H9 (cell line): Measurements from ENCODE around the gene RUNX2. TPM values are rescaled to one million over a fixed set of nuclear protein-coding genes. Genes with fewer than 3 reads are reported as not detected.

Experiments used
- DNase-seq: peaks from one replicate; pipeline ENCODE4 v3.0.0-alpha.2; 2017
- H2AFZ ChIP-seq: one replicate; pipeline ENCODE4 v1.6.1; 2013; ENCODE audit warnings: mild to moderate bottlenecking, low read length, control low read depth, moderate library complexity
- H2AK5ac ChIP-seq: 2 replicates; pipeline ENCODE4 v1.6.1; 2013; ENCODE audit warnings: low read length, control low read depth, mixed read lengths; ENCODE audit not compliant: insufficient read length
- H2BK120ac ChIP-seq: one replicate; pipeline ENCODE4 v1.6.1; 2013; ENCODE audit warnings: low read depth, mild to moderate bottlenecking, low read length, control low read depth, inconsistent platforms; ENCODE audit not compliant: poor library complexity, severe bottlenecking
- H2BK12ac ChIP-seq: 2 replicates; pipeline ENCODE4 v1.6.1; 2013; ENCODE audit warnings: low read length, control low read depth, mixed read lengths, low read depth; ENCODE audit not compliant: insufficient read length
- H2BK15ac ChIP-seq: 2 replicates; pipeline ENCODE4 v1.6.1; 2013; ENCODE audit warnings: low read depth, low read length, control low read depth
- H2BK20ac ChIP-seq: one replicate; pipeline ENCODE4 v1.6.1; 2013; ENCODE audit warnings: low read depth, mild to moderate bottlenecking, low read length, control low read depth, inconsistent platforms; ENCODE audit not compliant: poor library complexity, severe bottlenecking
- H2BK5ac ChIP-seq: 2 replicates; pipeline ENCODE4 v1.6.1; 2013; ENCODE audit warnings: low read length, control low read depth, mixed read lengths; ENCODE audit not compliant: insufficient read length
- H3K14ac ChIP-seq: 2 replicates; pipeline ENCODE4 v1.6.1; 2013; ENCODE audit warnings: low read length, control low read depth; ENCODE audit not compliant: insufficient read depth
- H3K18ac ChIP-seq: 2 replicates; pipeline ENCODE4 v1.6.1; 2013; ENCODE audit warnings: low read depth, mild to moderate bottlenecking, mixed read lengths, low read length, control low read depth; ENCODE audit not compliant: insufficient read length
- H3K23ac ChIP-seq: 2 replicates; pipeline ENCODE4 v1.6.1; 2013; ENCODE audit warnings: low read length, control low read depth, mixed read lengths, low read depth; ENCODE audit not compliant: insufficient read length
- H3K23me2 ChIP-seq: 2 replicates; pipeline ENCODE4 v1.6.1; 2013; ENCODE audit warnings: low read depth, mild to moderate bottlenecking, mixed read lengths, low read length, control low read depth; ENCODE audit not compliant: insufficient read length, poor library complexity, severe bottlenecking
- H3K27ac ChIP-seq: 2 replicates; pipeline ENCODE4 v1.5.1; 2013; ENCODE audit warnings: low read length, control low read depth, mixed read lengths, low read depth; ENCODE audit not compliant: insufficient read length
- H3K27me3 ChIP-seq: 2 replicates; pipeline ENCODE4 v1.6.1; 2013; ENCODE audit warnings: low read length, control low read depth, inconsistent platforms; ENCODE audit not compliant: insufficient read depth
- H3K4ac ChIP-seq: 2 replicates; pipeline ENCODE4 v1.6.1; 2013; ENCODE audit warnings: low read depth, mild to moderate bottlenecking, control low read depth, inconsistent platforms, low read length, moderate library complexity
- H3K4me1 ChIP-seq: 2 replicates; pipeline ENCODE4 v1.6.1; 2013; ENCODE audit warnings: low read length, control low read depth, inconsistent platforms; ENCODE audit not compliant: insufficient read depth
- H3K4me2 ChIP-seq: 2 replicates; pipeline ENCODE4 v1.6.1; 2013; ENCODE audit warnings: low read length, control low read depth, mixed read lengths; ENCODE audit not compliant: insufficient read length, insufficient read depth
- H3K56ac ChIP-seq: 2 replicates; pipeline ENCODE4 v1.6.1; 2013; ENCODE audit warnings: low read depth, mild to moderate bottlenecking, mixed read lengths, low read length, control low read depth; ENCODE audit not compliant: insufficient read length
- H3K79me1 ChIP-seq: 2 replicates; pipeline ENCODE4 v1.6.1; 2013; ENCODE audit warnings: low read depth, mild to moderate bottlenecking, moderate library complexity, low read length, control low read depth, inconsistent platforms; ENCODE audit not compliant: insufficient read depth, poor library complexity, severe bottlenecking
- H3K79me2 ChIP-seq: 2 replicates; pipeline ENCODE4 v1.6.1; 2013; ENCODE audit warnings: low read length, control low read depth, inconsistent platforms; ENCODE audit not compliant: insufficient read depth
- H3K9ac ChIP-seq: 2 replicates; pipeline ENCODE4 v1.6.1; 2013; ENCODE audit warnings: low read length, control low read depth, mixed read lengths; ENCODE audit not compliant: insufficient read length; ENCODE audit errors: extremely low read depth
- H3K9me3 ChIP-seq: one replicate; pipeline ENCODE4 v1.6.1; 2013; ENCODE audit warnings: low read depth, low read length, inconsistent platforms; ENCODE audit not compliant: control insufficient read depth
- H3T11ph ChIP-seq: one replicate; pipeline ENCODE4 v1.6.1; 2013; ENCODE audit warnings: mild to moderate bottlenecking, low read length, control low read depth, inconsistent platforms
- H4K20me1 ChIP-seq: one replicate; pipeline ENCODE4 v1.6.1; 2013; ENCODE audit not compliant: control insufficient read depth, insufficient read length, insufficient read depth
- H4K5ac ChIP-seq: 2 replicates; pipeline ENCODE4 v1.6.1; 2013; ENCODE audit warnings: low read depth, mild to moderate bottlenecking, mixed read lengths, low read length, control low read depth; ENCODE audit not compliant: insufficient read length
- H4K8ac ChIP-seq: replicated peaks from 2 replicates; pipeline ENCODE4 v1.6.1; 2013; ENCODE audit warnings: low read length, control low read depth, mixed read lengths, low read depth; ENCODE audit not compliant: insufficient read length
- H4K91ac ChIP-seq: 2 replicates; pipeline ENCODE4 v1.6.1; 2013; ENCODE audit warnings: low read depth, mild to moderate bottlenecking, moderate library complexity, mixed read lengths, low read length, control low read depth; ENCODE audit not compliant: insufficient read length
- H3K27ac Mint-ChIP-seq, 3 experiments: 2 replicates in 2 of 3; 3 replicates in 1 of 3; pipeline ENCODE4 v1.8.0; 2020 to 2021; ENCODE audit warnings: mixed read lengths in 3 of 3, mild to moderate bottlenecking in 1 of 3, moderate library complexity in 1 of 3
- H3K27me3 Mint-ChIP-seq: 2 replicates; pipeline ENCODE4 v1.8.0; 2021; ENCODE audit warnings: low read depth, mild to moderate bottlenecking, moderate library complexity, mixed read lengths
- H3K36me3 Mint-ChIP-seq, 3 experiments: 2 replicates in 2 of 3; 3 replicates in 1 of 3; pipeline ENCODE4 v1.8.0; 2020 to 2021; ENCODE audit warnings: low read depth in 3 of 3, mixed read lengths in 3 of 3; ENCODE audit not compliant: insufficient read depth in 1 of 3
- H3K4me1 Mint-ChIP-seq, 2 experiments: 2 replicates each; pipeline ENCODE4 v1.8.0; 2020; ENCODE audit warnings: mixed read lengths in 2 of 2
- H3K4me3 Mint-ChIP-seq, 2 experiments: 2 replicates in 1 of 2; 3 replicates in 1 of 2; pipeline ENCODE4 v1.8.0; 2020 to 2021; ENCODE audit warnings: mild to moderate bottlenecking in 2 of 2, mixed read lengths in 2 of 2, moderate library complexity in 1 of 2
- H3K9me3 Mint-ChIP-seq, 2 experiments: 2 replicates in 1 of 2; 3 replicates in 1 of 2; pipeline ENCODE4 v1.8.0; 2020; ENCODE audit warnings: mild to moderate bottlenecking in 2 of 2, mixed read lengths in 2 of 2, moderate library complexity in 1 of 2
- WGBS: extraction: QIAGEN DNeasy Blood & Tissue Kit; methylation state at CpG from one replicate; pipeline ENCODE4 v1.1.7; 2013; ENCODE audit warnings: missing lambda C conversion rate, low lambda C conversion rate, mixed read lengths; ENCODE audit not compliant: insufficient read length; ENCODE audit errors: extremely low coverage; 5-methylcytosine and 5-hydroxymethylcytosine counted together
- total RNA-seq: library from RNA; stranded (reverse); gene quantifications from 2 replicates; pipeline ENCODE4 v1.2.1, GENCODE V29; 2021
- TF ChIP-seq, protein P1 (sequence below): fragments of 200-600 bp; sonication (generic); conservative IDR thresholded peaks from 3 replicates; pipeline ENCODE4 v1.8.0; 2021; ENCODE audit warnings: antibody characterized with exemption, mild to moderate bottlenecking

RUNX2 gene
- total RNA-seq, 1 experiment from 2014 or later, result 0.15 TPM

DNA sequence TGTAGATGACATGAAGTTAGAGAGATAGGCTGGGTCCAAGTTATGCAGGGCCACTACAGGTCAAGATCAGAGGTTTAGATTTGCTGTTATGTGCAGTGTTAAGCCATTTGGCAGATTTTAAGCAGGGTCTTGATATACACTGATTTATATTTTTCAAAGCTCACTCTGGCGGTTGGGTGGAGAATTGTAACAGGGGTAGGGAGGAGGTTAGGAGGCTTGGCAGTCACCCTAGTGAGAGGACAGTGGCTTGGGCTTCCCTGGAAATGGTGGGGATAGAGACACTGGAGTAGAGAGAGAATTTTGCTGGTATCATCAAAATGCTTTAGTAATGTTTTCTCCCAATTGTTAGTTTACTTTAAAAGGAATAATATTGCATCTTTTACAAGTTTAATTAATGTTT lies 199.1 kb downstream of the RUNX2 start:
- Histone ChIP-seq H3K23me2 (no peaks in the 10 kb centered on the region), H2BK120ac (no peak overlapping the region), H2AK5ac (no peak overlapping the region), H3K9ac (no peak overlapping the region), H3K27ac (no peak overlapping the region), H3K27me3 (no peaks in the 10 kb centered on the region), H3K4me1 (no peaks in the 10 kb centered on the region; the same call in 1 of the 2 replicates), H3K14ac (no peak overlapping the region), H3K9me3 (no peaks in the 10 kb centered on the region), H4K20me1 (no peaks in the 10 kb centered on the region), H3K23ac (no peak overlapping the region), H4K5ac (no peak overlapping the region), H3K4me2 (no peak overlapping the region), H3K18ac (no peak overlapping the region), H2BK15ac (no peak overlapping the region), H3K79me1 (no peaks in the 10 kb centered on the region), H3K79me2 (no peaks in the 10 kb centered on the region), H2BK20ac (no peak overlapping the region), H4K8ac (no peak overlapping the region), H2BK12ac (no peak overlapping the region), H4K91ac (no peak overlapping the region), H3T11ph (no peak overlapping the region), H3K56ac (no peak overlapping the region), H3K4ac (no peak overlapping the region), H2AFZ (no peak overlapping the region), H2BK5ac (no peak overlapping the region)
- WGBS, result no CpG with 5 or more reads among the region's 1 CpG
- no peaks in the 10 kb centered on the region for H3K36me3 Mint-ChIP-seq
- DNase-seq, result no peak
- H3K4me1 Mint-ChIP-seq, result peaks cover 5% of the 10 kb centered on the region in 2 experiments
- H3K9me3 Mint-ChIP-seq, result no peaks in the 10 kb centered on the region
- H3K4me3 Mint-ChIP-seq, result no peak overlapping the region
- TF ChIP-seq, protein P1, sequence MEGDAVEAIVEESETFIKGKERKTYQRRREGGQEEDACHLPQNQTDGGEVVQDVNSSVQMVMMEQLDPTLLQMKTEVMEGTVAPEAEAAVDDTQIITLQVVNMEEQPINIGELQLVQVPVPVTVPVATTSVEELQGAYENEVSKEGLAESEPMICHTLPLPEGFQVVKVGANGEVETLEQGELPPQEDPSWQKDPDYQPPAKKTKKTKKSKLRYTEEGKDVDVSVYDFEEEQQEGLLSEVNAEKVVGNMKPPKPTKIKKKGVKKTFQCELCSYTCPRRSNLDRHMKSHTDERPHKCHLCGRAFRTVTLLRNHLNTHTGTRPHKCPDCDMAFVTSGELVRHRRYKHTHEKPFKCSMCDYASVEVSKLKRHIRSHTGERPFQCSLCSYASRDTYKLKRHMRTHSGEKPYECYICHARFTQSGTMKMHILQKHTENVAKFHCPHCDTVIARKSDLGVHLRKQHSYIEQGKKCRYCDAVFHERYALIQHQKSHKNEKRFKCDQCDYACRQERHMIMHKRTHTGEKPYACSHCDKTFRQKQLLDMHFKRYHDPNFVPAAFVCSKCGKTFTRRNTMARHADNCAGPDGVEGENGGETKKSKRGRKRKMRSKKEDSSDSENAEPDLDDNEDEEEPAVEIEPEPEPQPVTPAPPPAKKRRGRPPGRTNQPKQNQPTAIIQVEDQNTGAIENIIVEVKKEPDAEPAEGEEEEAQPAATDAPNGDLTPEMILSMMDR, result no peak
- peaks cover 5% of the 10 kb centered on the region; the same call in 1 of the 2 replicates for H3K27me3 Mint-ChIP-seq
- no peak overlapping the region for H3K27ac Mint-ChIP-seq
